ENCODE data around the gene UNC119.

DNA sequence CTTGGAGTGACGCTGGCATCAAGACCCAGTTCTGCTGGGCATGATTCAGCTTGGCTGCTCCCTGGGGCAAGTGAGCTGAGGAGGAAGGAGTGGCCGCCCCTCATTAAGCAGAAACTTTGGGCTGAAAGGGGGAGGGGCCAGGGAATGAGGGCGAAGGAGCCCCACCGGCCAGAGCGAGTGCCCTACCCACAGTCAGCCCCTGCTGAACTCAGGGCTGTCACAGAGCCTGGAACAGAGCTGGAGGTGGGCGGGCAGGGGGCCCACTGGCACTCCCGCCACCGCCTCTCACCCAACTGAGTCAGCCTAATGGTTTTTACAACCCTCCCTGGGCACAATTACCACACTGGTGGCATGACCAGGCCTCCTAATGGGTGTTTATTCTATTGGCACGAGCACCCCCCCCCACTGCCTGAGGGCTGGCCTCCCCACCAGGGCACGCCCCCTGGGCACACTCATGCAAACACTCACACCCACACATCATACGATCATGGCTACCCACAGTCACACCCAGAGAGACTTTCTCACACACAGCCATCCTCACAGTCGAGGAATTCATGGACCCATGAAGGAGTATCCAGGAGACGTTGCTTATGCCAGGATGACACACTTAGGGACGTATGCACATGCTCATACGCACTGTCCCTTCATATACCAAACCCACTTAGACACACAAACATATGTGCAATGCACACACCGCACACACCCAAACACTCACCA is 19.2 kb downstream of the UNC119 start:
- TF ChIP-seq EP300 (IDR thresholded peaks at IDR 0.05), result no peak
- TF ChIP-seq, protein P1, sequence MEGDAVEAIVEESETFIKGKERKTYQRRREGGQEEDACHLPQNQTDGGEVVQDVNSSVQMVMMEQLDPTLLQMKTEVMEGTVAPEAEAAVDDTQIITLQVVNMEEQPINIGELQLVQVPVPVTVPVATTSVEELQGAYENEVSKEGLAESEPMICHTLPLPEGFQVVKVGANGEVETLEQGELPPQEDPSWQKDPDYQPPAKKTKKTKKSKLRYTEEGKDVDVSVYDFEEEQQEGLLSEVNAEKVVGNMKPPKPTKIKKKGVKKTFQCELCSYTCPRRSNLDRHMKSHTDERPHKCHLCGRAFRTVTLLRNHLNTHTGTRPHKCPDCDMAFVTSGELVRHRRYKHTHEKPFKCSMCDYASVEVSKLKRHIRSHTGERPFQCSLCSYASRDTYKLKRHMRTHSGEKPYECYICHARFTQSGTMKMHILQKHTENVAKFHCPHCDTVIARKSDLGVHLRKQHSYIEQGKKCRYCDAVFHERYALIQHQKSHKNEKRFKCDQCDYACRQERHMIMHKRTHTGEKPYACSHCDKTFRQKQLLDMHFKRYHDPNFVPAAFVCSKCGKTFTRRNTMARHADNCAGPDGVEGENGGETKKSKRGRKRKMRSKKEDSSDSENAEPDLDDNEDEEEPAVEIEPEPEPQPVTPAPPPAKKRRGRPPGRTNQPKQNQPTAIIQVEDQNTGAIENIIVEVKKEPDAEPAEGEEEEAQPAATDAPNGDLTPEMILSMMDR (IDR thresholded peaks at IDR 0.05), result no peak
